ENCODE data around the gene DST.

Gene DST

DNA sequence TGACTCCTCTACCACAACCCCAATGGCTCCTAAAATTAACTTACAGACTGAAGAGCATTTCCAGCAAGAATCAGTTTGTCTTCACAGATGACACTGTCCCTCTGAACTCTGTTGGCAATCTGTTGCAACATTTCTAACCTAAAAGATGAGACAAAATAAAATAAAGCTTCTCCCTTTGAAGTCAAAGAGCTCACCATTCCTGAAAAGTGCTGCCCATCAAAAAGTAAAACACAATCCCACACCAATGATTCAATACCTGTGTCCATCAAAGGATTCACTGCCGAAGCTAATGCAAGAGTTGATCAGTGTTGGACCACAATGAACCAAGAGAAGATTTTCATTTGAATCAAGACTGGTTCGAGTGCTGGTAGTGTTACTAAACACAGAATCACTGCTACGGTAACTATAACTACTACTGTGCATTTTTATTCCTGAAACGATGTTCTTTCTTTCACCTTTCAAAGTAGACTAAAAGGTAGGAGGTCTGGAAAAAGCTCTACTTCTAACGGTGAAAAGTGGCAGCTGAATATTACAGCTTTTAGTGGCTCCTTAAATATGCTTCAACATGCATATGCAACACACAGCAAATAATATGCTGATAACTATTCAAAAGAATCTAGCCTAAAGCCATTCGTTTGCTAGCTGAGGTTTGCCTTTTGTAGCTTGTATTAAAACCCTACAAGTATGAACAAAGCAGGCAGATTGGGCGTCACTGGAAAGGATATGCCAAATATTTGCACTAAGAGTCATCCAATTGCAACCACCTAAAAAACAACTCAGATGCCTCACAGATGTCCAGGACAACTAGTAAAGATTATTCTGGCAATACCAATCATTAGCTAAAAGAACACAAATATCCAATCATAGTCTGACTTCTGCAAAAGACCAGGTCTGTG is at the start of gene DST:
TSS of gene DST (minus strand) at position 524 of the 896 bp plus-strand sequence.
- Histone ChIP-seq H3K4me1 (ENCODE audit: insufficient read depth, low read length) (peaks cover 5% of the 10 kb centered on the region; the same call in 1 of the 2 replicates), H3K36me3 (ENCODE audit: insufficient read depth, low read length) (no peaks in the 10 kb centered on the region; the same call in 1 of the 2 replicates), H3K9ac (ENCODE audit: low read depth, low read length) (no peak within 1 kb of the TSS), H3K9me3 (ENCODE audit: control insufficient read depth, insufficient read depth, low read length) (no peaks in the 10 kb centered on the region)

DNA sequence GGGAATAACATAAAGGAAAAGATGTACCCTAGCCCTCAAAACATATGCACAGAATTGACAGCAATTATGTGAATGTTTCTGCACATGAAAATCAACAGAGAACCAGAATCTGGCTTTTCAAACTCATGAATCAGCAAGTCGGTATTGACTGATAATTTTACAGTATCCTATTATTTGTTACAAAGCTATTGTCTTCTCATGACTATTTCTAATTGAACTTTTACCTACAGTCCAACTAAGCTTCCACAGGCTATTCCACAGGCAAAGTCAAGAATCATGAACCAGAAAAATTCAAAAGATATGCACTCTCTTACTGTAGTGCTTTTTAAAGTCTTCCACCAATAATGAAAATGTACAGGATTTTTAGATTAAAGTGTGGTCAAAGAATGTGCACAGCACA is 49.1 kb upstream of the DST start:
- Histone ChIP-seq H3K9ac (ENCODE audit: low read depth, low read length) (no peak overlapping the region), H3K36me3 (ENCODE audit: insufficient read depth, low read length) (no peaks in the 10 kb centered on the region), H3K4me1 (ENCODE audit: insufficient read depth, low read length) (peaks cover 14% of the 10 kb centered on the region)

GRCh38 chr6:56691286-56691595 is 48.6 kb upstream of the DST start:
- Histone ChIP-seq H3K36me3 (ENCODE audit: insufficient read depth, low read length) (no peaks in the 10 kb centered on the region), H3K9me3 (ENCODE audit: control insufficient read depth, insufficient read depth, low read length) (no peaks in the 10 kb centered on the region), H3K4me1 (ENCODE audit: insufficient read depth, low read length) (peaks cover 14% of the 10 kb centered on the region), H3K9ac (ENCODE audit: low read depth, low read length) (no peak overlapping the region)

More for the DNA sequence above, 49.1 kb upstream of the DST start:
- H3K9me3 ChIP-seq (ENCODE audit: control insufficient read depth, insufficient read depth, low read length) = no peaks in the 10 kb centered on the region

- no peak overlapping the region for H3K9ac ChIP-seq (ENCODE audit: low read depth, low read length)
- H3K9me3 ChIP-seq (ENCODE audit: control insufficient read depth, insufficient read depth, low read length) = no peaks in the 10 kb centered on the region
- H3K36me3 ChIP-seq (ENCODE audit: insufficient read depth, low read length) = no peaks in the 10 kb centered on the region
- H3K4me1 ChIP-seq (ENCODE audit: insufficient read depth, low read length) = peaks cover 14% of the 10 kb centered on the region
These were observed 48.0 kb upstream of the DST start for GRCh38 chr6:56690519-56691285.

GRCh38 chr6:56689663-56690062 is 47.0 kb upstream of the DST start:
- H3K36me3 ChIP-seq (ENCODE audit: insufficient read depth, low read length) = no peaks in the 10 kb centered on the region
- H3K9ac ChIP-seq (ENCODE audit: low read depth, low read length) = no peak overlapping the region
- H3K4me1 ChIP-seq (ENCODE audit: insufficient read depth, low read length) = peaks cover 14% of the 10 kb centered on the region
- no peaks in the 10 kb centered on the region for H3K9me3 ChIP-seq (ENCODE audit: control insufficient read depth, insufficient read depth, low read length)

GRCh38 chr6:56689114-56689513 is 46.4 kb upstream of the DST start:
- H3K9ac ChIP-seq (ENCODE audit: low read depth, low read length) = no peak overlapping the region
- H3K36me3 ChIP-seq (ENCODE audit: insufficient read depth, low read length) = no peaks in the 10 kb centered on the region
- no peaks in the 10 kb centered on the region for H3K9me3 ChIP-seq (ENCODE audit: control insufficient read depth, insufficient read depth, low read length)
- H3K4me1 ChIP-seq (ENCODE audit: insufficient read depth, low read length) = peaks cover 14% of the 10 kb centered on the region

DNA sequence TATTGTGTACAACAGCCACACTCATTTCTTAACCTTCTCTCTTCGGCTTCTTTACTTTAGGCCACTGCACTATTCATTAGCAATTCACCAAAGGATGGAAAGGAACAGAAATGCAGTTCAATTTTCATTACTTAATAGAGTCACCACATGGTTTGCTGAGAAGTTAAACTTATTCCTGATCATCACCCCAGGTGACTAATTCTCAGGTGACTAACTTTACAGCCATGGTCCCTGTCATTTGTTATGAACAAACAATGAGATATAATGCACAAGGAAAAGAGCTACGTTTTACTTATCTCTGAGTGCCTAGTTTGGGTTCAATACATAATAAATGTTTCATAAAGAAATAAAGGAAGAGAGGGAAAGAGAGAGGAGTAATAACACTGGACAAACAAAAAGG is 45.8 kb upstream of the DST start:
- Histone ChIP-seq H3K4me1 (ENCODE audit: insufficient read depth, low read length) (peaks cover 14% of the 10 kb centered on the region), H3K9me3 (ENCODE audit: control insufficient read depth, insufficient read depth, low read length) (no peaks in the 10 kb centered on the region), H3K9ac (ENCODE audit: low read depth, low read length) (no peak overlapping the region), H3K36me3 (ENCODE audit: insufficient read depth, low read length) (no peaks in the 10 kb centered on the region)

DNA sequence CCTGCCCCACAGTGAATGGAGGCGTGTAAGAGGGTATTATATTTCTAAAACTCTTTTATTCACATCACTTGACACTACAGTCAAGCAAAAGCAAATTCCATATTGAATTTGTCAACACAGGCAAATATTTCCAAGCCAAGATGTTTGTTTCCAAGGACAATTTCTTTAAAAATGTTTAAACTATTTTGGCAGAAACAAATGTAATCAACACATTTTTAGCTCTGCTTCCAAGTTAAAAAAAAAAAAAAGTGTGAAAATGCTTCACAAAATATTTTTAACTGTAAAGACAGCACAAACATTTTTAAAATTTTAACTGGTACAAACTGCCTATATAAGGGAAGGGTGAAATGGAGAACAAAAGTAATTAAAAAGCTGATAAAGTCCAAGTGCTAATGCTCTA is 44.9 kb upstream of the DST start:
- Histone ChIP-seq H3K9ac (ENCODE audit: low read depth, low read length) (no peak overlapping the region), H3K4me1 (ENCODE audit: insufficient read depth, low read length) (peaks cover 14% of the 10 kb centered on the region), H3K9me3 (ENCODE audit: control insufficient read depth, insufficient read depth, low read length) (no peaks in the 10 kb centered on the region), H3K36me3 (ENCODE audit: insufficient read depth, low read length) (no peaks in the 10 kb centered on the region)

DNA sequence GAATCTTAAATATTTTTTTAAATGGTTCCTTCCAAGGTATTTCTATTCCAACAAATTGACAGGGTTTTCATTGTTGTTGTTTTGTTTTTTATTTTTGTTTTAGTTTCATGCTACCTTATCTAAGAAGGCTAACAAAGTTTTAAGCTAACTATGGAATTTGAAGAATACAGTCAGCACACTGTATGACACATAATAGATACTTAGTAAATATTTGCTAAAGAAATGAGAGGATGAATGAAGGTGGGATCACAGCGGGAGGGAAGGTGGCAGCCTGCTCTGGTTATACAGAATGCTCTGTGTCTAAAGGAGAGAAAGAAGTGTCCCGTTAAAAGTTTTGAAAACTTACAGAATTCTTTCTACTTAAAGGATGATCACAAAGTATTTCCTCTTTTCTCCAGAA is 43.7 kb upstream of the DST start:
- Histone ChIP-seq H3K9ac (ENCODE audit: low read depth, low read length) (no peak overlapping the region), H3K4me1 (ENCODE audit: insufficient read depth, low read length) (peaks cover 12% of the 10 kb centered on the region), H3K36me3 (ENCODE audit: insufficient read depth, low read length) (no peaks in the 10 kb centered on the region), H3K9me3 (ENCODE audit: control insufficient read depth, insufficient read depth, low read length) (no peaks in the 10 kb centered on the region)

- H3K9me3 ChIP-seq (ENCODE audit: control insufficient read depth, insufficient read depth, low read length) = no peaks in the 10 kb centered on the region
- H3K4me1 ChIP-seq (ENCODE audit: insufficient read depth, low read length) = peaks cover 8% of the 10 kb centered on the region
- H3K9ac ChIP-seq (ENCODE audit: low read depth, low read length) = no peak overlapping the region
- no peaks in the 10 kb centered on the region for H3K36me3 ChIP-seq (ENCODE audit: insufficient read depth, low read length)
These were observed 43.3 kb upstream of the DST start for GRCh38 chr6:56685994-56686393.

- Histone ChIP-seq H3K4me1 (ENCODE audit: insufficient read depth, low read length) (peaks cover 4% of the 10 kb centered on the region; the same call in 1 of the 2 replicates), H3K9ac (ENCODE audit: low read depth, low read length) (no peak overlapping the region), H3K9me3 (ENCODE audit: control insufficient read depth, insufficient read depth, low read length) (no peaks in the 10 kb centered on the region), H3K36me3 (ENCODE audit: insufficient read depth, low read length) (no peaks in the 10 kb centered on the region)
These were observed 42.5 kb upstream of the DST start for GRCh38 chr6:56685102-56685733.

DNA sequence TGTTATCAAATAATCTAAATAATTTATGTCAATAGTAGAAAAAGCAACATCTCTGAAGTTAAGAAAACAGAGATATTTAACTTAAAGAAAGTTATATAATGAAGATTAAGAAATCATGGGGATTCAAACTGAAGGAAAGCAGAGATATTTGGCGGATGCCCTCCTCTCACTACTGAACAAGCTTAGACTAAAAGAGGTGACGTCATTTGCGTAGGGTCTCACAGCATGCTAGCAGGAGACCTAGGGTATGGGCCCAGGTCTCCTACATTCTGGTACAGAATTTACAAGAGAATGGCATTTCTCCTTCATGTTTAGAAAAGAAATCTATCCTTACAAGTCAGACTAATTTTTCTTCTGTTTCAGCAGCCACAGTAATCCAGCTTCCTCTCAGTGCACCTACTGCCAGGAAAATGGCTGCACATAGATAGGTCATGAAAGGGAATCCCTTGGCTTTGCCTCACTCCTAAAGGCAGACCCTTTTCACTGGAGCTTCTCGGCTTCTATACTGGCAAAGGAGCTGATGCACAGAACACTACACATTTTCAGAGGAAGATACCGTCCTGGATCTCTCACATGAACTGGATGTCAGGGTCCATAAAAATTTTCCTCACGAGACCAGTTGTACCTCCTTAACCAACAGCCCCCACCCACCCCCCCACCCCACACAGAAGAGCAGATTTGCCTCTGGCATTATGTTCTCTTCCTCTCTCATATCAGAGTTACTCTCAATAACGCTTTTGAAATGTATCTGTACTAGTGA is 41.8 kb upstream of the DST start:
- no peaks in the 10 kb centered on the region for H3K4me1 ChIP-seq (ENCODE audit: insufficient read depth, low read length)
- no peaks in the 10 kb centered on the region for H3K9me3 ChIP-seq (ENCODE audit: control insufficient read depth, insufficient read depth, low read length)
- H3K9ac ChIP-seq (ENCODE audit: low read depth, low read length) = no peak overlapping the region
- H3K36me3 ChIP-seq (ENCODE audit: insufficient read depth, low read length) = no peaks in the 10 kb centered on the region

GRCh38 chr6:56683882-56684281 is 41.2 kb upstream of the DST start:
- Histone ChIP-seq H3K4me1 (ENCODE audit: insufficient read depth, low read length) (no peaks in the 10 kb centered on the region), H3K9ac (ENCODE audit: low read depth, low read length) (no peak overlapping the region), H3K36me3 (ENCODE audit: insufficient read depth, low read length) (no peaks in the 10 kb centered on the region), H3K9me3 (ENCODE audit: control insufficient read depth, insufficient read depth, low read length) (no peaks in the 10 kb centered on the region)

GRCh38 chr6:56682635-56683034 is 39.9 kb upstream of the DST start:
- Histone ChIP-seq H3K9me3 (ENCODE audit: control insufficient read depth, insufficient read depth, low read length) (no peaks in the 10 kb centered on the region), H3K4me1 (ENCODE audit: insufficient read depth, low read length) (no peaks in the 10 kb centered on the region), H3K9ac (ENCODE audit: low read depth, low read length) (no peak overlapping the region), H3K36me3 (ENCODE audit: insufficient read depth, low read length) (no peaks in the 10 kb centered on the region)
